GM23248 (cell line): ENCODE results near the gene TET3.

Experiments
- EZH2 ChIP-seq: fragments of 200-600 bp; sonication (generic); IDR thresholded peaks from 2 replicates; pipeline ENCODE4 v1.6.1; 2018; ENCODE audit warnings: antibody characterized with exemption, mild to moderate bottlenecking; ENCODE audit not compliant: insufficient read depth, poor library complexity, severe bottlenecking
- EZH2phosphoT487 ChIP-seq: fragments of 200-600 bp; sonication (generic); IDR thresholded peaks from 2 replicates; pipeline ENCODE4 v1.6.1; 2018; ENCODE audit warnings: antibody characterized with exemption, moderate library complexity, mild to moderate bottlenecking, low read depth; ENCODE audit not compliant: insufficient read depth

DNA sequence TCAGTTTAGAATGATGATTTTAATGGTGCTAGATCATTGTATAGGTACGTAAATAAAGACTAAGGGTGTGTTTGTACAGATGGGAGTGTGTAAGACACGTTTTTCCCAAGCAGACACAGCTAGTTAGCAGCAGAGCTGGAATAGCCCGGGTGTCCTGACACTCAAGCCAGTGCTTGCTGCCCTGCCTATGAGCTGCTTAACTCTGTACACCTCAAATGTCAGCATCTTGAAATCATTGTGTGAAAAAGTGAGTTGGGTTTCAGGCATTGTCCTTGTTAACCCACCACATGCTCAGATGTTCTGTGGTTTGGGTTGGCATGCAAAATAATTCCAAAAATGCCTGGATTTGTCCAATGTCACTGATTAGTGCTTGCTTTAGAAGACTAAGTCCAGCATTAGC, 13.0 kb upstream of the TET3 start:
- TF ChIP-seq EZH2 (no peak), EZH2phosphoT487 (no peak)
